Measurements from ENCODE around the gene ALOX15B.
A peak's percentile ranks its signal among the peaks of the same experiment; 100 is the strongest.
"Not testable (repeated sequence)": the region's sequence is repeated elsewhere in the genome, so short reads cannot be mapped to it uniquely, and the experiment has no call there.

The ALOX15B gene

DNA sequence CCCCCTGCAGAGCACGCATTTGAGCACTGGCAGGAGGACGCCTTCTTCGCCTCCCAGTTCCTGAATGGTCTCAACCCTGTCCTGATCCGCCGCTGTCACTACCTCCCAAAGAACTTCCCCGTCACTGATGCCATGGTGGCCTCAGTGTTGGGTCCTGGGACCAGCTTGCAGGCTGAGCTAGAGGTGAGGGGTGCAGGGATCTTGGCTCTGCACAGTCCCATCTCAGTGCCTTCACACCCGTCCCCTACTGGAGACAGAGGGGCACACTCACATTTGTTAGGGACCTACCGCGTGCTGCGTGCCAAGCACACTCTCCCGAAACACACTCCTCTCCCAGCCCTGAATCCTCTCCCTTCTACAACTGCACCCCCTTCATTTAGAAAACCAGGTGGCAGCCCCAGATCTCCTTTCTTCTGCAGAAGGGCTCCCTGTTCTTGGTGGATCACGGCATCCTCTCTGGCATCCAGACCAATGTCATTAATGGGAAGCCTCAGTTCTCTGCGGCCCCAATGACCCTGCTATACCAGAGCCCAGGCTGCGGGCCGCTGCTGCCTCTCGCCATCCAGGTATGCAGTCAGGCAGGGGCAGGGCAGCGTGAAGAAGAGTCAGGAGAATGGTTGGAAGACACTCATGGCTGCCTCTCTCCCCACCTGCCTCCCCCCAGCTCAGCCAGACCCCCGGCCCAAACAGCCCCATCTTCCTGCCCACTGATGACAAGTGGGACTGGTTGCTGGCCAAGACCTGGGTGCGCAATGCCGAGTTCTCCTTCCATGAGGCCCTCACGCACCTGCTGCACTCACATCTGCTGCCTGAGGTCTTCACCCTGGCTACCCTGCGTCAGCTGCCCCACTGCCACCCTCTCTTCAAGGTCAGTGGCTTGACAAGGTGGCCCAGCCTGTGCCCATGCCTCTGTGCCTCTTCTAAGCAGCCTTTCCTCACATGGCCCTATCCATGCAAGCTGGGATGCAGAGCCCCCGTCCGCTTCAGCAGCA is 6.3 kb downstream of the ALOX15B start:
- DNase-seq, result no peak

DNA sequence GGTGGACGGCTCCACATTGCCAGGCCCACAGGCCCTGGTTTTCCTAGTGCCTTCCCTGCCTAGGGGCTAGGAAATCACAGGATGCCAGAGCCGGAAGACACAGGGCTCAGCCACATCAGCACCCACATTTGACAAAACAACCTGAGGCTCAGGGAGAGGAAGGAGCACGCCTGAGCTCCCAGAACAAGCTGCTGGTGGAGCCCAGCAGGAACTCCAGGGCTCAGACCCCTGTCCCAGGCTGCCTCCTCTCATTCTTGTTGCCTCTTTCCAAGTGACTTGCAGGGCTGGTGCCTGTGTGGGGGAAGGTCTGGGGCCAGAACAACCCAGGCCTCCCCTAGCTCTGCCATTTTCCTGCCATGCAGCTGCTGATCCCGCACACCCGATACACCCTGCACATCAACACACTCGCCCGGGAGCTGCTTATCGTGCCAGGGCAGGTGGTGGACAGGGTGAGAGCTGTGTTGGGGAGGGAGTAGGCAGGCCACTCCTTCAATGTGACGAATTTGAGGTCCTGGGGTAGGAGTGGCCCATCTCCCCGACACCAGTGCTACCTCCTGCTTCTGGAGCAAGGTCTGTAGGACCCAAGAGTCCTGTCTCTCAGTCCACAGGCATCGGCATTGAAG is 7.6 kb downstream of the ALOX15B start:
- DNase-seq, result no peak

DNA sequence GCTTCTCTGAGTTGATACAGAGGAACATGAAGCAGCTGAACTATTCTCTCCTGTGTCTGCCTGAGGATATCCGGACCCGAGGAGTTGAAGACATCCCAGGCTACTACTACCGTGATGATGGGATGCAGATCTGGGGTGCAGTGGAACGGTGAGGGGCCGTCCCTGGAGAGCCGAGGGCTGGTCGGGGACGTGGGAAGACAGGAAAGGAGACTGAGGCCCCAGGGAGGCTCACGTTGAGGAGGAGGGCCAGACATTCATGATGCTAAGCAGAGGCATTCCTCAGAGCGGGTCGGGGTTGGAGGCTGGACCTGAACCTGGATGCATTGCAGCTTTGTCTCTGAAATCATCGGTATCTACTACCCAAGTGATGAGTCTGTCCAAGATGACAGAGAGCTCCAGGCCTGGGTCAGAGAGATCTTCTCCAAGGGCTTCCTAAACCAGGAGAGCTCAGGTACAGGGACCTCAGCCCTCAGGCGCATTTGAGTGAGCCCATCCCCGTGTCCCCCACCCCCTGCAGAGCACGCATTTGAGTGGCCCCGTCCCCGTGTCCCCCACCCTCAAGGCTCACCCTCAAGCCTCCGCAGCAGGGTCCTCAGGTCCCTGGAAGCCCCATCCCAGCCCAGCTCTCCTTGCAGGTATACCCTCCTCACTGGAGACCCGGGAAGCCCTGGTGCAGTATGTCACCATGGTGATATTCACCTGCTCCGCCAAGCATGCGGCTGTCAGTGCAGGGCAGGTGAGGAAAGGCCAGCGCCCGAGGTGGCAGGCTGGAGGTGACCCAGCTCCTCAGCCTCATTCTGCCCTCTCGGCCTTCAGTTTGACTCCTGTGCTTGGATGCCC is 8.3 kb downstream of the ALOX15B start:
- no peak for DNase-seq

DNA sequence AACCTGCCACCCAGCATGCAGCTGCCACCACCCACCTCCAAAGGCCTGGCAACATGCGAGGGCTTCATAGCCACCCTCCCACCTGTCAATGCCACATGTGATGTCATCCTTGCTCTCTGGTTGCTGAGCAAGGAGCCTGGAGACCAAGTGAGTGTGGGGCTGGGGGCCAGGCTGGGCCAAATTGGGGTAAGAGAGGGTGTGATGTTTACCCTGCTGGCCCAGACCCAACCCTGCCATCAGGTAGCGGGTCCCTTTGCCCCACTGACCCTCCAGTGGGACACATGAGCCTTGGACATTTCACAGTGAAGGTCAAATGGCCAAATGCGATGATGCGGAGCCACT is 8.9 kb downstream of the ALOX15B start:
- DNase-seq, result no peak

DNA sequence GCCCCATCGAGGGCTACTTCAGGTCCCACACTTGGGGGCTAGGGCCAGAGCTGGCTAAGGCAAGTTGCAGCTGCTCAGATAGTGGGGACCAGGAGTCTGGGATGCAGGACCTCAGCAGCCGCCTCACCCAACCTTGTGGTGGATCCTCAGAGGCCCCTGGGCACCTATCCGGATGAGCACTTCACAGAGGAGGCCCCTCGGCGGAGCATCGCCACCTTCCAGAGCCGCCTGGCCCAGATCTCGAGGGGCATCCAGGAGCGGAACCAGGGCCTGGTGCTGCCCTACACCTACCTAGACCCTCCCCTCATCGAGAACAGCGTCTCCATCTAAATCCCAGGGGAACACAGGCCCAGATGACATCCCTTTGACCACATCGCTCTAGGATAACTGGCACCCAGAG is 9.4 kb downstream of the ALOX15B start:
- DNase-seq, result no peak

DNA sequence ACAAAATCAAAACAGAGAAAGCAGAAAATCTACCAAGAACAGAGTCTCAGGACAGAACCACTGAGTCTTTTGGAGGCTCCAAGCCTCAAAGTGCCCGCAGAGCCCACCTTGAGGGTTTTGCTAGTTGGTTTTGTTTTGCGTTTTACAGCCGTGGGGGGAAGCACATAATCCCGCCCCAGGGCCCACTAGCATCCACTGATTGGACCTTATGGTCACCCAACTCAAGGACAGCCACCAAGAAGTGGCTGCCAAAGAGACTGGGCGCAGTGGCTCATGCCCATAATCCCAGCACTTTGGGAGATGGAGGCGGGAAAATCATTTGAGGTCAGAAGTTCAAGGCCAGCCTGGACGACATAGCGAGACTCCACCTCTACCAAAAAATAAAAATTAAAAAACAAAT is 9.9 kb downstream of the ALOX15B start:
- no peak for DNase-seq

DNA sequence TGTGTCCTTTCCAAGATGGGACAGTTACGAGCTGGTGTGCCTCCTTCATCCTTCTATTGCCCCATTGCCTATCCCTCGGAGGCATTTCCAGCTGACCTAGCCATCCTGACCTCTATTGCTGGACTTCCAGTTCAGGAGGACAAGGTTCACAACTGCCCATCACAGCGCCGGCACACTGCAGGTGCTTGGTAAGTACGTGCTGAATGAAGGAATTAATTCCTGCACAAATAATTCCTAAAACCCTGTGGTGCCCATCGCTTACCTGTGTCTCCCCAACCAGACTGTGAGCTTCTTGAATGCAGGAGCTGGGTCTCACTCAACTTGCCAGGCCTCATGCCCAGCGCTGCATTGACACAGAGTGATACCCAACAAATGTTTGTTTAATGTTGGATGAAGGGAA is 13.0 kb downstream of the ALOX15B start:
- no peak for DNase-seq

DNA sequence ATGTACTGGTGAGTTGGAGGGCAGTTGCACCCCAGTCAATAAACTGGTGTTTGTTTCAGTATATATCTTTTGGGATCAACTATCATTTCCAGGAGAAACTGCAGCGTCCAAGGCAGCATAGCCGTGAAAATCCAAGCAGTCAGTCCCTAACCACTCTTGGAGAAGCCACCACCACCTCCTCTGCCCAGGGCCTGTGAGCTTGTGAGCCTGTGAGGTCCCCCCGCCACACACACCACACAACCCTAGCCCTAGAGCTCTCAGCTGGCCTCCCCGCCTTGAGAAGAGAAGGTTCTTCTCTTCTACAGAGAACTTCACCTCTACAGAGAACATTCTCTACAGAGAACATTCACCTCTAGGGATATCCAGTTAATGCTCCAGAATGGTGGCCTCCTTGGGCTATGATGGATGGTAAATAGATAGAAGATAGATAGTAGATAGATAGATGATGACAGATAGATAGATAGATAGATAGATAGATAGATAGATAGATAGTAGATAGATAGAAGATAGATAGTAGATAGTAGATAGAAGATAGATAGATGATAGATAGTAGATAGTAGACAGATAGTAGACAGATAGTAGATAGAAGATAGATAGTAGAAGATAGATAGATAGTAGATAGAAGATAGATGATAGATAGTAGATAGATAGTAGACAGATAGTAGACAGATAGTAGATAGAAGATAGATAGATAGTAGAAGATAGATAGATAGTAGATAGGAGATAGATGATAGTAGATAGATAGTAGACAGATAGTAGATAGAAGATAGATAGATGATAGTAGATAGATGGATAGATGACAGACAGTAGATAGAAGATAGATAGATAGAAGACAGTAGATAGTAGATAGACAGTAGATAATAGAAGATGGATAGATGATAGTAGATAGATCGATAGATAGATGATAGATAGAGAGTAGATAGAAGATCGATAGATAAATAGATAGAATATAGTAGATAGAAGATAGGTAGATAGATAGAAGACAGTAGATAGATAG is 13.7 kb downstream of the ALOX15B start:
- DNase-seq, result no peak

DNA sequence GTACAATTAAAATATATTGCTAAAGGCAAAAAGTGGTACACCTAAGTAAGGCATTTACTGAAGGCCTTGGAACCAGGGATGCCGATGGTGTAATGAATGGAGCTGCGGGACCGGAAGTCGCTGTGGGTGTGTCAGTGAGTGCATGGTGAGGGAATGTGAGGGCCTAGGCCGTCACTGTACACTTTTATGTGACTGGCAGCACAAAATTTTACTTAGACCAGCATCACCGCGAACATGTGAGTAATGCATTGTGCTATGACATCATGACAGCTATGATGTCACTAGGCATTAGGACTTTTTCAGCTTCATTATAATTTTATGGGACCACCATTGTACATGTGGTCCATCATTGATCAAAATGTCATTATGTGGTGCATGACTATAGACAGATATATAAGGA is 14.7 kb downstream of the ALOX15B start:
- DNase-seq, result no peak

DNA sequence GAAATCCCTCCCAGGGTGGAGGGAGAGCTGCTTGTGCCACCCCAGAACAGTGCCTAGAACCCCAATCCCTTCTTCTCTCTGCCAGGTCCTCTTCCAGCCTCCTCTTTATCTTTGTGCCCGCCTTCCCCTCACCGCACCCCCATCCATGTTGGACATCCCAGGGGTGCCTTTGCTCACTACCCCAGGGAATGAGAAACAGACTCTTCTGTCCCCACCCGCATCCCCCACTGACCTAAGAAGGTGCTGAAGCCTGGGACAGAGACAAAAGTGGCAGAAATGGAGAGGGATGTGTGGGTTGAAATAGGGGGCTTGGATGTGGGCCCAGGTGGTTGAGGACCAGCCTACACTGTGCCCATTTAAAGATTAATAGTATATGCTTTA is 17.0 kb downstream of the ALOX15B start:
- no peak for DNase-seq

DNA sequence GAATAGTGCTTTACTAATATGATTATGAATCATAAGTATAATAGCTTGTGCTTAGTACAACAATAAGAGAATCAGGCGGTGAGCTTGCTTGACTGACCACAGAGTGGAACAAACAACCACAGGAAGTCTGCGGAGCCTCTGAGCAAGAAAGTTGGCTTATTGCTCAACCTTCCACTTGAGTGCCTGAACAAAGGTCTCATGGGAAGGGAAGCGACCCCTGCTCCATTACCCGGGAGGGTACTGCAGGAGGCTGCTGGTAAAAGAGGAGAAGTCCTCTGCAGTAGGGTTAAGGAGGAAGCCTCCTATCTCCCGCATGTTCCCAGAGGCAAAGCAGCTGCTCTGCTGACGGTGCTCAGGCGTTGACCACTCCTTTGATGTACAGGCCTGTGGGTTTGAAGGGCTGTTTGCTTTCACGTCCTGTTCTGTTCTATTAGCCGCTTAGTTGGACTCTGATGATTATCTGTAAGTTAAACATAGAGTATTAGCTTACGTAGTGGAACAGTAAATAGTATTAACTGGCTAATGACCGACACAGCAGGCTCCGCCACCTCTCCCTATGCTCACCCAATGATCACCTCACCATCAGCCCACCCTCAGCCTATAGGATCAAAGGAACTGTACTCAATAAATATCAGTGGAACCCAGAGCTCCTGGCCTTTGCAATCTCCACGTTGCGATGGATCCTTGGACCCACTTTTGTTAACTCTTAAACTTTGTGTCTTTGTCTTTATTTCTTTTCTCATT is 17.5 kb downstream of the ALOX15B start:
- no peak for DNase-seq

DNA sequence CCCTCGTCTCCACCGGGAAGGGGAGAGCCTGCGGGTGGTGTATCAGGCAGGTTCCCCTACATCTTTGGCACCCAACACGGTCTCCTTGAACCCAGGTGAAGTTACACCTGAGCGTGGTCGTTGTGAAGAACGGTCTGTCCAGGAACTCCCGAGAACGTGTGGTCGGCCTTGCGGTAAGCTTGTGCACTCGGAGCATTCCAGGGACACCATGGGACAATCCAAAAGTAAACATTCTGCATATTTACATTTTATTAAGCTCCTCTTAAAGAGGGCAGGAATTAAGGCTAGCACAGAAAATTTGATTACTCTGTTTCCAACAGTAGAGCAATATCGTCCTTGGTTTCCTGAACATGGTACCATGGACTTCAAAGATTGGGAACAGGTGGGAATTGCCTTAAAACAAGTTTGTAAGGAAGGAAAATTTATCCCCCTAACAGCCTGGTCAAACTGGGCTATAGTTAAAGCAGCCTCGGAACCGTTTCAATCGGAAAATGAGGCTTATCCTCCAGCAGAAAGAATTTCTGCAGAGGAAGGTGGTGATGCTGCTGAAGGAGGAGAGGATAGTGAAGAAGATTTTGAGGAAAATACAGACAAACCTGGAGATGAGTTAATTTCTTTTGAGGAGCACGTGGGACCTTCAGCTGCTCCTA is 18.2 kb downstream of the ALOX15B start:
- DNase-seq, result no peak

DNA sequence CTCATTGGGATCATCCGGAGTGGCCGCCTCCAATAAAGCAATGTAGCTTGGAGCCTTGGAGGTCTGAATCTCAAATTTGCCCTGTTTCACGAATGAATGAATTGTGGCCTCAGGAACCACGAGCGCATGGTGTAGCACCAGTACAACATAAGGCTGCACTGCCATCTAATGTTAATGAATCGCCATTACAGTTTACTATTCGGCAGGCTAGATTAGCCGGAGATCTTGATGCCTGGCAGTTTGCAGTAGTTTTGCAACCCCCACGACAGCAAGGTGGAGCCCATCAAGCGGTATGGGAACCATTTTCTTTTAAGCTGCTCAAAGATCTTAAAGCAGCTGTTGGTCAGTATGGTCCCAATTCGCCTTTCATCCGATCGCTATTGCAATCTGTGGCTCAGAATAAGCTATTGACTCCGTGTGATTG is 18.8 kb downstream of the ALOX15B start:
- peak; percentile 49 for DNase-seq

DNA sequence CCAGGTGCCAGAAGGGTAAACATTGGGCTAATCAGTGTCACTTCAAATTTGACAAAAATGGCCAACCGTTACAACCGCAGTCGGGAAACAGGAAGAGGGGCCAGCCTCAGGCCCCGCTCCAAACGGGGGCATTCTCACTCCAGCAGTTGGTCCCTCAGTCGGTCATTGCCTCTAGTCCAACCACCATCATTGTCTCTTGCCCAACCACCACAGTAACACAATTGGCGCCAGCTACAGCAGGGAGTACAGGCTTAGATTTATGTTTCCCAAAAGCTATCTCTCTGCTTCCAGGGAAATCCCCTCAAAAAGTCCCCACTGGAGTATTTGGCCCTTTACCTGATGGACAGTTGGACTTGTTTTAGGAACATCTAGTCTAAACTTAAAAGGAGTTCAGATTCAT is 20.3 kb downstream of the ALOX15B start:
- no peak for DNase-seq

DNA sequence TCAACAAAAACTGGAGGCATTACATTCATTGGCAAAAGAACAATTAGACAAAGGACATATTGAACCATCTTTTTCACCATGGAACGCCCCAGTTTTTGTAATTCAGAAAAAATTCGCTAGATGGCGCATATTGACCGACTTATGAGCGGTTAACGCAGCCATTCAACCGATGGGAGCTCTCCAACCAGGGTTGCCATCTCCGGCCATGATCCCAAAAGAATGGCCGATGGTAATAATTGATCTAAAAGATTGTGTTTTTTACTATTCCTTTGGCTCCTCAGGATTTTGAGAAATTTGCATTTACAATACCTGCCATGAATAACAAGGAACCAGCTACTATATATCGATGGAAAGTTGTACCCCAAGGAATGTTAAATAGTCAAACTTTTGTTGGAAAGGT is 21.4 kb downstream of the ALOX15B start:
- no peak for DNase-seq

DNA sequence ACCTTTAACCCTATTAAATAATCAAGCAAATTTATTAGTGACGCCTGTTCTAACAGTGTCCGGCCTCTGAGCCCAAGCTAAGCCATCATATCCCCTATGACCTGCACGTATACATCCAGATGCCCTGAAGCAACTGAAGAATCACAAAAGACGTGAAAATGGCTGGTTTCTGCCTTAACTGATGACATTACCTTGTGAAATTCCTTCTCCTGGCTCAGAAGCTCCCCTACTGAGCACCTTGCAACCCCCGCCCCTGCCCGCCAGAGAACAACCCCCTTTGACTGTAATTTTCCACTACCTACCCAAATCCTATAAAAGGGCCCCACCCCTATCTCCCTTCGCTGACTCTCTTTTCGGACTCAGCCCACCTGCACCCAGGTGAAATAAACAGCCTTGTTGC is 23.0 kb downstream of the ALOX15B start:
- not testable (repeated sequence) for DNase-seq

DNA sequence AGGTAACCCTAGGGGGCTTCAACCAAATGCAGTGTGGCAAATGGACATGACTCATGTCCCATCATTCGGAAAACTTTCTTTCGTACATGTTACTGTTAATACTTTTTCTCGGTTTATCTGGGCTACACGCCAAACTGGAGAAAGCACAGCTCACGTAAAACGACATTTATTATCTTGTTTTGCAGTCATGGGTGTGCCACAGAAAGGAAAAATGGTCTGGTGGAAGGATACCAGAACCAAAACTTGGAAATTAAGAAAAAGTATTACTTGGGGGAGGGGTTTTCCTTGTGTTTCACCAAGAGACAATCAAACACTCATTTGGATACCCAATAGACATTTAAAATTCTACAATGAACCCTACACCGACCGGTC is 23.6 kb downstream of the ALOX15B start:
- DNase-seq, result no peak

DNA sequence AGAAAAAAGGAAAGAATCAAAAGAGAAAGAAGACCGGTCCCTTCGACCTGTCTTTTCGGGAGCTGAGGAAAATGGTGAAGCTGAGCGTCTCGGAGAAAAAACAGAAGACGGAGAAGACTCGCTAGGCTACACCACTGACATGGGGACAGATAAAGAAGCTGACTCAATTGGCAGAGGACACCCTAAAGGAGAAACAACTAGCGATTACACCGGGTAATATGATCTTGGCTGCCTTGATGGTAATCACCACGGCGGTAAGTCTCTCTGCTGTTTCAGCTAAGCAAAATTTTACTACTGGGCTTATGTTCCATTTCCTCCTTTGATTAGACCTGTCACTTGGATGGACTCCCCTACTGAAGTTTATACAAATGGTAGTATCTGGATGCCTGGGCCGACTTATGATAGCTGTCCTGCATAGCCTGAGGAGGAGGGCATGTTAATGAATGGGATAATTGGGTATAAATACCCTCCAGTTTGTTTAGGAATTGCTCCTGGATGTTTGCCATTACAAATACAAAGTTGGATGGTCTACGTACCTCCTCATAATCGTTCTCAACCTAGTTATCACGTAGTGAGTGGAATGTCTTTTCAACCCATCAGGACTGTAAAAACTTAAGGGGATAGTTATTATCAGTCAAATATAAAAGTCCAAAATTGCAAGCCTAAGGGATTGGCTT is 24.1 kb downstream of the ALOX15B start:
- no peak for DNase-seq

DNA sequence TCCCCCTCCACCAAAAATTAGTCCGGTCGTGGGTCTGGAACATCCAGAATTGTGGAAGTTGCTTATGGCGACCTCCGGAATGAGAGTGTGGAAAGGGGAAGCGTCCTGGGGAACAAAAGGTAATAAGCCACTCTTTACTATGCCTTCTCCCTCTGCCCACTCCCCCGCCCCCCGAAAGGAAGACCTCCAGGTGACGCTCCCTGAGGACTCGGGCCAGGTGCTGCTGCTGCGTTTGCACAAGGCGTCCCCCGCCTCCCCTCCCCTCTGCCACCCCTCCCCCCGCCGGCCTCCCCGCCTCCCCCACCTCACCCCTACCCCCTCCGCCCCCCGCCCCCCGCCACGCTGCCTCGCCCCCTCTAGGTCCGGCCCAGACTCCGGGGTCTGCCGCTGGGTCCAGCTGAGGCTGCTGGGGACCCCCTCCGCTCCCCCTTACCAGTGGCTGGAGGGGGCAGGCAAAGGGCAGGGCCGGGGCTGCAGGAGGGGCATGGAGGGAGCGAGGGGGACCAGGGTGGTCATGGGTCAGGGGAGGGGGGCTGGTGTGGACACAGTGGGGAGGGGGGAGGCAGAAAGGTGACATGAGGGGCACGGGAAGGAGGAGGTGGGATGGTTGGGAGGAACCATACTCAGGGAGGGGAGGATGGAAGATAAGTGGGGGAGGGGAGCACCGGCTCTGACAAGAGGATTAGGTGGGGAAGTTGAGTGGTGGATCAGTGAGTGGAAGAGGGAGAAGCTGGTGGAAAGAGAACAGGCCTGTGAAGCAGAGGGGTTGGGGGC is 25.1 kb downstream of the ALOX15B start:
- no peak for DNase-seq

DNA sequence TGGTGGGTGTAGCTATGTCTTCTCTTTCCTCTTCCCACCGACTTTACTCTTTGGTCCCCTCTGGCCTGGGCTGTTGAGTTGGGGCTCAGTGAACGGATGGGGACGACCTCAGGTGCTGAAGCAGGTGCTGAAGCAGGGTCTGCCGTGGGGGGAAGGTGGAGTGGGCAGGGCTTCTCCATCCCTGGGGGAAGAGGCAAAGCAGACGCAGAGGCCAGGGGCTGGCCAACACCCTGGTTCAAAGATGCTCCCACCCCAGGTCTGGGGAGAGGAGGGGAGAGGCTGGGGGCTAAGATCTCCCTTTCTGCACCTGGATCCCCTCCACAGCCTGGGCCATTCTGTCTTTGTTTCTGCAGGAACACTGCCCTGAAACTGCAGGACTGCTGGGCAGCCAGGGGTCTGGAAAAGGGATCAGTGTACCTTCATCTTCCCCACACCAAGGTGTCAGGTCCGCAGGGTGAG is 25.7 kb downstream of the ALOX15B start:
- DNase-seq, result no peak
